Liver (tissue), 9 donors: ENCODE data around the gene RGS9BP. TPM values are rescaled to one million over a fixed set of nuclear protein-coding genes. Genes with fewer than 3 reads are reported as not detected.
"Not testable (repeated sequence)": the region's sequence is repeated elsewhere in the genome, so short reads cannot be mapped to it uniquely, and the experiment has no call there.

Experiments
- DNase-seq: peaks from one replicate; pipeline ENCODE4 v3.0.0-alpha.2; 2017; ENCODE audit warnings: low spot score
- H3K27ac ChIP-seq, 2 donors: one replicate each; pipeline ENCODE4 v1.7.0; 2013; ENCODE audit warnings: inconsistent platforms in 2 of 2, low read length in 2 of 2, control low read depth in 1 of 2, low read depth in 1 of 2, mild to moderate bottlenecking in 1 of 2
- H3K27me3 ChIP-seq, 4 donors: one replicate each; pipeline versions ENCODE4 v1.6.1 to v1.7.0; 2013; ENCODE audit warnings: low read length in 3 of 4, inconsistent platforms in 1 of 4, mild to moderate bottlenecking in 1 of 4, moderate library complexity in 1 of 4; ENCODE audit not compliant: control insufficient read depth in 4 of 4, insufficient read depth in 4 of 4
- H3K36me3 ChIP-seq, 4 donors: one replicate each; pipeline versions ENCODE4 v1.6.1 to v1.7.0; 2013; ENCODE audit warnings: low read length in 3 of 4, mild to moderate bottlenecking in 3 of 4, low read depth in 1 of 4, moderate library complexity in 1 of 4; ENCODE audit not compliant: control insufficient read depth in 4 of 4, insufficient read depth in 3 of 4
- H3K4me1 ChIP-seq, 4 donors: one replicate each; pipeline versions ENCODE4 v1.6.1 to v1.7.0; 2013; ENCODE audit warnings: low read length in 3 of 4, mild to moderate bottlenecking in 3 of 4, moderate library complexity in 1 of 4; ENCODE audit not compliant: control insufficient read depth in 4 of 4, insufficient read depth in 4 of 4
- H3K4me3 ChIP-seq, 3 donors: one replicate each; pipeline versions ENCODE4 v1.6.1 to v1.7.0; 2013; ENCODE audit warnings: low read length in 3 of 3, control low read depth in 1 of 3, low read depth in 1 of 3, mild to moderate bottlenecking in 1 of 3
- H3K9ac ChIP-seq, 2 donors: one replicate each; pipeline ENCODE4 v1.7.0; 2013; ENCODE audit warnings: low read length in 2 of 2, mild to moderate bottlenecking in 2 of 2, moderate library complexity in 2 of 2, control low read depth in 1 of 2, low read depth in 1 of 2
- H3K9me3 ChIP-seq, 4 donors: one replicate each; pipeline versions ENCODE4 v1.6.1 to v1.7.0; 2013; ENCODE audit warnings: low read length in 3 of 4; ENCODE audit not compliant: control insufficient read depth in 4 of 4
- ATF3 ChIP-seq: IDR thresholded peaks from 2 replicates; pipeline ENCODE4 v1.6.1; 2016; ENCODE audit warnings: antibody characterized with exemption
- EGR1 ChIP-seq, 2 donors: IDR thresholded peaks; 2 replicates each; pipeline ENCODE4 v1.6.1; 2016 to 2018; ENCODE audit warnings: antibody characterized with exemption in 2 of 2, low read depth in 2 of 2
- FOXA1 ChIP-seq: IDR thresholded peaks from 2 replicates; pipeline ENCODE4 v1.6.1; 2016; ENCODE audit warnings: antibody characterized with exemption
- GABPA ChIP-seq, 2 donors: IDR thresholded peaks in 1 of 2; conservative IDR thresholded peaks in 1 of 2; 2 replicates each; pipeline ENCODE4 v1.6.1; 2016; ENCODE audit warnings: antibody characterized with exemption in 2 of 2, mild to moderate bottlenecking in 1 of 2, moderate library complexity in 1 of 2
- HNF4A ChIP-seq, 2 donors: conservative IDR thresholded peaks; 2 replicates each; pipeline ENCODE4 v1.6.1; 2016; ENCODE audit warnings: antibody characterized with exemption in 2 of 2, mild to moderate bottlenecking in 2 of 2
- HNF4G ChIP-seq: IDR thresholded peaks from 2 replicates; pipeline ENCODE4 v1.6.1; 2016; ENCODE audit warnings: antibody characterized with exemption
- JUND ChIP-seq, 2 donors: IDR thresholded peaks; 2 replicates each; pipeline ENCODE4 v1.6.1; 2016; ENCODE audit warnings: antibody characterized with exemption in 2 of 2
- NR2F2 ChIP-seq: IDR thresholded peaks from 2 replicates; pipeline ENCODE4 v1.6.1; 2016; ENCODE audit warnings: antibody characterized with exemption
- RAD21 ChIP-seq, 2 donors: IDR thresholded peaks; 2 replicates each; pipeline ENCODE4 v1.6.1; 2016; ENCODE audit warnings: antibody characterized with exemption in 2 of 2, mild to moderate bottlenecking in 2 of 2
- REST ChIP-seq: IDR thresholded peaks from 2 replicates; pipeline ENCODE4 v1.6.1; 2016; ENCODE audit warnings: antibody characterized with exemption, mild to moderate bottlenecking
- RXRA ChIP-seq, 2 donors: IDR thresholded peaks; 2 replicates each; pipeline ENCODE4 v1.6.1; 2017 to 2018; ENCODE audit warnings: antibody characterized with exemption in 2 of 2, mild to moderate bottlenecking in 1 of 2
- SP1 ChIP-seq: IDR thresholded peaks from 2 replicates; pipeline ENCODE4 v1.6.1; 2018; ENCODE audit warnings: antibody characterized with exemption, mild to moderate bottlenecking
- YY1 ChIP-seq: IDR thresholded peaks from 2 replicates; pipeline ENCODE4 v1.6.1; 2016; ENCODE audit warnings: antibody characterized with exemption, mild to moderate bottlenecking
- ZBTB33 ChIP-seq: IDR thresholded peaks from 2 replicates; pipeline ENCODE4 v1.6.1; 2016; ENCODE audit warnings: antibody characterized with exemption
- WGBS: extraction: QIAGEN DNeasy Blood & Tissue Kit; methylation state at CpG from one replicate; pipeline ENCODE4 v1.1.7; 2013; 5-methylcytosine and 5-hydroxymethylcytosine counted together
- polyA plus RNA-seq, 2 donors: library from polyadenylated mRNA; stranded (reverse) in 1 of 2; unstranded in 1 of 2; fragments of 200-250 nt in 1 of 2; fragments of >200 nt in 1 of 2; fragmentation: Nextera tagmentation in 1 of 2; extraction: Ambion mirVana in 1 of 2; gene quantifications; one replicate each; pipeline versions ENCODE4 v1.2.1 to v1.2.3, GENCODE V29; 2013 to 2015
- total RNA-seq, 2 donors: library from RNA; depleted of rRNA; stranded (reverse); fragments of >200 nt; gene quantifications; one replicate each; pipeline ENCODE4 v1.2.3, GENCODE V29; 2014
- TF ChIP-seq, protein P1 (sequence below): IDR thresholded peaks from 2 replicates; pipeline ENCODE4 v1.6.1; 2016; ENCODE audit warnings: antibody characterized with exemption
- TF ChIP-seq, protein P2 (sequence below): fragments of 150-350 bp; IDR thresholded peaks from 2 replicates; pipeline ENCODE4 v1.5.1; 2017; ENCODE audit warnings: improper control_type of control experiment, low read depth, low read length; ENCODE audit not compliant: missing input control
- donor health status: healthy.
- donor health status: healthy.
- donor health status: healthy.
- donor health status: healthy.
- donor health status: healthy.

Gene RGS9BP
- total and polyA plus RNA-seq, 4 donors, result under 0.01 to 0.05 (median 0.01) TPM; not detected in 1

DNA sequence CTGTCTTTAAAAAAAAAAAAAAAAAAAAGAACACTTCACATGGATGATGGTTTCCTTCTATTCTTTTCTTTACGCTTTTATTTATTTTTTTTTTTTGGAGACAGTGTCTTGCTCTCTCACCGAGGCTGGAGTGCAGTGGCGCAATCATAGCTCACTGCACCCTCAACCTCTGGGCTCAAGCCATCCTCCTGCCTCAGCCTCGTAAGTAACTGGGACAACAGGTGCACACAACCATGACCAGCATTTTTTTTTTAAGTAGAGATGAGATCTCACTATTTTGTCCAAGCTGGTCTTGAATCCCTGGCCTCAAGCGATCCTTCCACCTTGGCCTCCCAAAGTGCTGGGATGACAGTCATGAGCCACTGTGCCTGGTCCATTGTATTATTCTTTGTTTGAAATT lies 25.0 kb upstream of the RGS9BP start:
- Histone ChIP-seq H3K9me3 (no peaks in the 10 kb centered on the region), H3K27me3 (no peaks in the 10 kb centered on the region), H3K36me3 (peaks cover 0 to 9% (median 4%) of the 10 kb centered on the region in 4 donors), H3K4me3 (no peak overlapping the region), H3K27ac (no peak overlapping the region), H3K9ac (no peak overlapping the region), H3K4me1 (peaks cover 4 to 13% (median 8%) of the 10 kb centered on the region in 4 donors)
- WGBS, result 75% methylated on average over 5 of the region's 5 CpGs
- no peak for DNase-seq
- TF ChIP-seq, protein P1, sequence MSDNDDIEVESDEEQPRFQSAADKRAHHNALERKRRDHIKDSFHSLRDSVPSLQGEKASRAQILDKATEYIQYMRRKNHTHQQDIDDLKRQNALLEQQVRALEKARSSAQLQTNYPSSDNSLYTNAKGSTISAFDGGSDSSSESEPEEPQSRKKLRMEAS, result no peak
- TF ChIP-seq ATF3 (no peak), ZBTB33 (no peak), HNF4G (no peak), JUND (IDR thresholded peaks at IDR 0.05) (no peak), FOXA1 (no peak), GABPA (IDR thresholded peaks at IDR 0.05 in 1 of 2, conservative IDR thresholded peaks at IDR 0.05 in 1 of 2) (no peak), RAD21 (IDR thresholded peaks at IDR 0.05) (no peak), NR2F2 (no peak), SP1 (no peak)

- WGBS, result 58% methylated on average over 8 of the region's 8 CpGs
- Histone ChIP-seq H3K4me1 (peaks cover 4 to 13% (median 8%) of the 10 kb centered on the region in 4 donors), H3K27me3 (no peaks in the 10 kb centered on the region), H3K9ac (no peak overlapping the region), H3K27ac (no peak overlapping the region), H3K9me3 (no peaks in the 10 kb centered on the region), H3K36me3 (peaks cover 0 to 9% (median 4%) of the 10 kb centered on the region in 4 donors), H3K4me3 (no peak overlapping the region)
- TF ChIP-seq, protein P1, result no peak
- TF ChIP-seq GABPA (IDR thresholded peaks at IDR 0.05 in 1 of 2, conservative IDR thresholded peaks at IDR 0.05 in 1 of 2) (no peak), FOXA1 (no peak), HNF4A (conservative IDR thresholded peaks at IDR 0.05) (no peak), HNF4G (no peak), RAD21 (IDR thresholded peaks at IDR 0.05) (no peak), ZBTB33 (no peak), NR2F2 (no peak), ATF3 (no peak), REST (no peak), EGR1 (IDR thresholded peaks at IDR 0.05; ENCODE audit: low read depth in 2 of 2) (no peak), RXRA (IDR thresholded peaks at IDR 0.05) (no peak), YY1 (no peak), JUND (IDR thresholded peaks at IDR 0.05) (no peak), SP1 (no peak)
- TF ChIP-seq, protein P2, sequence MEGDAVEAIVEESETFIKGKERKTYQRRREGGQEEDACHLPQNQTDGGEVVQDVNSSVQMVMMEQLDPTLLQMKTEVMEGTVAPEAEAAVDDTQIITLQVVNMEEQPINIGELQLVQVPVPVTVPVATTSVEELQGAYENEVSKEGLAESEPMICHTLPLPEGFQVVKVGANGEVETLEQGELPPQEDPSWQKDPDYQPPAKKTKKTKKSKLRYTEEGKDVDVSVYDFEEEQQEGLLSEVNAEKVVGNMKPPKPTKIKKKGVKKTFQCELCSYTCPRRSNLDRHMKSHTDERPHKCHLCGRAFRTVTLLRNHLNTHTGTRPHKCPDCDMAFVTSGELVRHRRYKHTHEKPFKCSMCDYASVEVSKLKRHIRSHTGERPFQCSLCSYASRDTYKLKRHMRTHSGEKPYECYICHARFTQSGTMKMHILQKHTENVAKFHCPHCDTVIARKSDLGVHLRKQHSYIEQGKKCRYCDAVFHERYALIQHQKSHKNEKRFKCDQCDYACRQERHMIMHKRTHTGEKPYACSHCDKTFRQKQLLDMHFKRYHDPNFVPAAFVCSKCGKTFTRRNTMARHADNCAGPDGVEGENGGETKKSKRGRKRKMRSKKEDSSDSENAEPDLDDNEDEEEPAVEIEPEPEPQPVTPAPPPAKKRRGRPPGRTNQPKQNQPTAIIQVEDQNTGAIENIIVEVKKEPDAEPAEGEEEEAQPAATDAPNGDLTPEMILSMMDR, result no peak
- DNase-seq, result no peak
Observed at GRCh38 chr19:32651729-32652140, 23.9 kb upstream of the RGS9BP start.

- 97% methylated on average over 13 of the region's 13 CpGs for WGBS
- peaks cover 4 to 13% (median 8%) of the 10 kb centered on the region in 4 donors for H3K4me1 ChIP-seq
- H3K9ac ChIP-seq, H3K9me3 ChIP-seq, H3K27ac ChIP-seq, DNase-seq, H3K27me3 ChIP-seq, H3K36me3 ChIP-seq, H3K4me3 ChIP-seq: not testable (repeated sequence)
Observed at GRCh38 chr19:32652331-32652730, 23.3 kb upstream of the RGS9BP start.
